Transverse colon (tissue), 3 donors: ENCODE data around the gene TTC23L.

Experiments used
- CTCF ChIP-seq, 5 experiments: fragments of 200-600 bp in 3 of 5; fragments of 450-650 bp in 2 of 5; sonication (generic) in 3 of 5; IDR thresholded peaks; 1 replicate in 2 of 5; 2 replicates in 3 of 5; pipeline ENCODE4 v1.5.1; 2016 to 2017; ENCODE audit warnings: antibody characterized with exemption in 5 of 5, inconsistent platforms in 3 of 5, mild to moderate bottlenecking in 2 of 5, moderate library complexity in 1 of 5
- EP300 ChIP-seq: sonication (generic); formaldehyde crosslinking; IDR thresholded peaks from one replicate; pipeline ENCODE4 v1.6.1; 2017; ENCODE audit warnings: antibody characterized with exemption, low read depth
- POLR2A ChIP-seq: fragments of 450-650 bp; IDR thresholded peaks from one replicate; pipeline ENCODE4 v1.6.1; 2016; ENCODE audit warnings: antibody characterized with exemption, mild to moderate bottlenecking, moderate library complexity

GRCh38 chr5:34838785-34839714 lies at the start of gene TTC23L:
- TF ChIP-seq CTCF (IDR thresholded peaks at IDR 0.05) (no peak), POLR2A (peak; percentile 65), EP300 (no peak)
